SK-N-SH (cell line): ENCODE measurements around the gene SPTBN5. TPM values are rescaled to one million over a fixed set of nuclear protein-coding genes. Genes with fewer than 3 reads are reported as not detected.

Source experiments
- CTCF ChIA-PET: fragments of 300-600, 350-600 bp; formaldehyde crosslinking; extraction: SDS; loops from one replicate; lab custom pipeline; 2021; lab: Yijun Ruan, JAX
- POLR2A ChIA-PET: fragments of 350-600 bp; sonication (Branson Sonifier 250); formaldehyde crosslinking; extraction: SDS; loops from one replicate; lab custom pipeline; 2020; ENCODE audit warnings: antibody characterized with exemption, inconsistent platforms; lab: Yijun Ruan, JAX
- DNase-seq: peaks from one replicate; pipeline ENCODE4 v3.0.0; 2012
- H2AFZ ChIP-seq: fragments of 200-600 bp; sonication (generic); 2 replicates; pipeline ENCODE4 v1.8.1; 2016; ENCODE audit warnings: antibody characterized with exemption, mild to moderate bottlenecking, low read depth
- H3F3A ChIP-seq: fragments of 200-600 bp; sonication (generic); replicated peaks from 2 replicates; pipeline ENCODE3; 2016; ENCODE audit warnings: antibody characterized with exemption, mild to moderate bottlenecking; ENCODE audit not compliant: insufficient read depth
- H3K27ac ChIP-seq, 2 experiments: fragments of 200-500 bp in 1 of 2; fragments of 200-600 bp in 1 of 2; sonication (Bioruptor generic) in 1 of 2; sonication (generic), shearing (Covaris generic) in 1 of 2; 2 replicates each; pipeline versions ENCODE4 v1.5.1 to v1.6.1; 2014 to 2016; ENCODE audit warnings: low read depth in 2 of 2, inconsistent platforms in 1 of 2, low read length in 1 of 2, mild to moderate bottlenecking in 1 of 2, mixed read lengths in 1 of 2
- H3K27me3 ChIP-seq: fragments of 200-600 bp; sonication (generic), shearing (Covaris generic); 2 replicates; pipeline ENCODE4 v1.6.1; 2016; ENCODE audit warnings: mixed run types; ENCODE audit not compliant: insufficient read depth
- H3K36me3 ChIP-seq, 2 experiments: fragments of 200-500 bp in 1 of 2; fragments of 200-600 bp in 1 of 2; sonication (Bioruptor generic) in 1 of 2; sonication (generic) in 1 of 2; replicated peaks in 1 of 2; 2 replicates each; pipeline versions ENCODE3 to v1.5.1; 2014 to 2016; ENCODE audit warnings: low read length in 1 of 2, mild to moderate bottlenecking in 1 of 2; ENCODE audit not compliant: insufficient read depth in 2 of 2, control insufficient read depth in 1 of 2
- H3K4me1 ChIP-seq, 2 experiments: fragments of 200-500 bp in 1 of 2; fragments of 200-600 bp in 1 of 2; sonication (Bioruptor generic) in 1 of 2; sonication (generic), shearing (Covaris generic) in 1 of 2; 2 replicates each; pipeline versions ENCODE4 v1.5.1 to v1.6.1; 2014 to 2016; ENCODE audit warnings: low read depth in 1 of 2, low read length in 1 of 2, mixed run types in 1 of 2; ENCODE audit not compliant: insufficient read depth in 2 of 2, control insufficient read depth in 1 of 2
- H3K4me2 ChIP-seq: fragments of 200-600 bp; sonication (generic), shearing (Covaris generic); 2 replicates; pipeline ENCODE4 v1.6.1; 2017; ENCODE audit warnings: mixed run types
- H3K4me3 ChIP-seq, 2 experiments: fragments of 200-500 bp in 1 of 2; fragments of 200-600 bp in 1 of 2; sonication (Bioruptor generic) in 1 of 2; sonication (generic), shearing (Covaris generic) in 1 of 2; 2 replicates each; pipeline versions ENCODE4 v1.5.1 to v1.8.1; 2014 to 2016; ENCODE audit warnings: low read depth in 2 of 2, inconsistent platforms in 1 of 2, low read length in 1 of 2, mild to moderate bottlenecking in 1 of 2, mixed read lengths in 1 of 2, moderate library complexity in 1 of 2
- H3K79me2 ChIP-seq: fragments of 200-600 bp; sonication (generic); 2 replicates; pipeline ENCODE4 v1.8.1; 2017; ENCODE audit warnings: mild to moderate bottlenecking; ENCODE audit not compliant: insufficient read depth
- H3K9ac ChIP-seq: fragments of 200-600 bp; sonication (generic); 2 replicates; pipeline ENCODE4 v1.6.1; 2017; ENCODE audit warnings: mixed run types
- H3K9me2 ChIP-seq: fragments of 200-600 bp; sonication (generic); 2 replicates; pipeline ENCODE4 v1.6.1; 2017; ENCODE audit warnings: mixed run types
- H3K9me3 ChIP-seq: fragments of 200-600 bp; sonication (generic); 2 replicates; pipeline ENCODE4 v1.6.1; 2017; ENCODE audit warnings: mixed run types, mild to moderate bottlenecking, moderate library complexity
- H4K20me1 ChIP-seq: fragments of 200-600 bp; sonication (generic); 2 replicates; pipeline ENCODE4 v1.6.1; 2017; ENCODE audit warnings: mild to moderate bottlenecking, mixed run types; ENCODE audit not compliant: insufficient read depth
- CHD2 ChIP-seq: fragments of 150-350 bp; IDR thresholded peaks from 2 replicates; pipeline ENCODE4 v1.6.1; 2018; ENCODE audit warnings: low read length; ENCODE audit not compliant: partially characterized antibody
- EZH2phosphoT487 ChIP-seq: fragments of 200-600 bp; sonication (generic); IDR thresholded peaks from 2 replicates; pipeline ENCODE4 v1.6.1; 2017; ENCODE audit warnings: low read depth, mixed run types, mild to moderate bottlenecking, antibody characterized with exemption, moderate library complexity, borderline replicate concordance
- FOXJ3 ChIP-seq: sonication (generic); formaldehyde crosslinking; IDR thresholded peaks from 2 replicates; pipeline ENCODE4 v1.5.1; 2020; ENCODE audit warnings: mild to moderate bottlenecking, missing genetic modification reagents
- RAD21 ChIP-seq: IDR thresholded peaks from 2 replicates; pipeline ENCODE4 v1.6.1; 2012; ENCODE audit warnings: mild to moderate bottlenecking, low read length
- RXRA ChIP-seq: IDR thresholded peaks from 2 replicates; pipeline ENCODE4 v1.4.0; 2012; ENCODE audit warnings: low read depth, mild to moderate bottlenecking, borderline replicate concordance
- SMC3 ChIP-seq: IDR thresholded peaks from 2 replicates; pipeline ENCODE4 v1.6.1; 2012; ENCODE audit warnings: low read depth, low read length, improper control_type of control experiment
- TCF12 ChIP-seq: IDR thresholded peaks from 2 replicates; pipeline ENCODE4 v1.4.0; 2012
- TEAD4 ChIP-seq: IDR thresholded peaks from 2 replicates; pipeline ENCODE4 v1.4.0; 2012; ENCODE audit warnings: mild to moderate bottlenecking, borderline replicate concordance; ENCODE audit not compliant: insufficient read depth
- WGBS: methylation state at CpG from one replicate; pipeline ENCODE4 v1.1.6; 2017; ENCODE audit warnings: low lambda C conversion rate; 5-methylcytosine and 5-hydroxymethylcytosine counted together
- polyA plus RNA-seq, 3 experiments: library from polyadenylated mRNA; depleted of rRNA; stranded (reverse); fragments of >200 nt; gene quantifications; 2 replicates each; pipeline ENCODE4 v1.2.3, GENCODE V29; 2012
- TF ChIP-seq, protein P1 (sequence below): fragments of 200-600 bp; sonication (generic); IDR thresholded peaks from 2 replicates; pipeline ENCODE4 v1.6.1; 2017; ENCODE audit warnings: antibody characterized with exemption, mild to moderate bottlenecking, moderate library complexity
- TF ChIP-seq, protein P2 (sequence below): IDR thresholded peaks from 2 replicates; pipeline ENCODE4 v1.4.0; 2012; ENCODE audit warnings: low read depth, borderline replicate concordance
- TF ChIP-seq, protein P3 (sequence below): IDR thresholded peaks from 2 replicates; pipeline ENCODE4 v1.4.0; 2012; ENCODE audit warnings: low read depth, borderline replicate concordance

Gene SPTBN5
- polyA plus RNA-seq, 1 of the 3 experiments (the other 2 are of a cell fraction), result 0.23 TPM

- Histone ChIP-seq H3K9me3 (no peaks in the 10 kb centered on the region), H2AFZ (no peak overlapping the region), H3K27ac (no peak overlapping the region), H4K20me1 (no peaks in the 10 kb centered on the region), H3K36me3 (no peaks in the 10 kb centered on the region), H3K9me2 (no peaks in the 10 kb centered on the region), H3K4me1 (peaks cover 0 to 27% of the 10 kb centered on the region in 2 experiments; a peak in 1 of 4 replicates), H3K27me3 (no peaks in the 10 kb centered on the region), H3F3A (no peaks in the 10 kb centered on the region), H3K79me2 (no peaks in the 10 kb centered on the region), H3K9ac (no peak overlapping the region), H3K4me3 (no peak overlapping the region), H3K4me2 (no peak overlapping the region)
- WGBS, result 94% methylated on average over 5 of the region's 10 CpGs
- no peak for DNase-seq
- ChIA-PET POLR2A (interaction anchor here (0.6 kb wide), 1 partner anchor 336 kb away, joined by 3 read pairs; the partner anchor contains the start of gene RPAP1), CTCF (interaction anchor here (1.0 to 2.1 kb wide), 2 partner anchors 24 to 54 kb away, joined by 3 to 5 read pairs; no protein-coding TSS in a partner anchor)
- TF ChIP-seq CHD2, result no peak
- no peak for TF ChIP-seq TCF12
- TF ChIP-seq RXRA, result no peak
- no peak for TF ChIP-seq SMC3
- TF ChIP-seq TEAD4, result no peak
- TF ChIP-seq EZH2phosphoT487, result no peak
- TF ChIP-seq, protein P1, sequence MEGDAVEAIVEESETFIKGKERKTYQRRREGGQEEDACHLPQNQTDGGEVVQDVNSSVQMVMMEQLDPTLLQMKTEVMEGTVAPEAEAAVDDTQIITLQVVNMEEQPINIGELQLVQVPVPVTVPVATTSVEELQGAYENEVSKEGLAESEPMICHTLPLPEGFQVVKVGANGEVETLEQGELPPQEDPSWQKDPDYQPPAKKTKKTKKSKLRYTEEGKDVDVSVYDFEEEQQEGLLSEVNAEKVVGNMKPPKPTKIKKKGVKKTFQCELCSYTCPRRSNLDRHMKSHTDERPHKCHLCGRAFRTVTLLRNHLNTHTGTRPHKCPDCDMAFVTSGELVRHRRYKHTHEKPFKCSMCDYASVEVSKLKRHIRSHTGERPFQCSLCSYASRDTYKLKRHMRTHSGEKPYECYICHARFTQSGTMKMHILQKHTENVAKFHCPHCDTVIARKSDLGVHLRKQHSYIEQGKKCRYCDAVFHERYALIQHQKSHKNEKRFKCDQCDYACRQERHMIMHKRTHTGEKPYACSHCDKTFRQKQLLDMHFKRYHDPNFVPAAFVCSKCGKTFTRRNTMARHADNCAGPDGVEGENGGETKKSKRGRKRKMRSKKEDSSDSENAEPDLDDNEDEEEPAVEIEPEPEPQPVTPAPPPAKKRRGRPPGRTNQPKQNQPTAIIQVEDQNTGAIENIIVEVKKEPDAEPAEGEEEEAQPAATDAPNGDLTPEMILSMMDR, result no peak
- TF ChIP-seq, protein P2, sequence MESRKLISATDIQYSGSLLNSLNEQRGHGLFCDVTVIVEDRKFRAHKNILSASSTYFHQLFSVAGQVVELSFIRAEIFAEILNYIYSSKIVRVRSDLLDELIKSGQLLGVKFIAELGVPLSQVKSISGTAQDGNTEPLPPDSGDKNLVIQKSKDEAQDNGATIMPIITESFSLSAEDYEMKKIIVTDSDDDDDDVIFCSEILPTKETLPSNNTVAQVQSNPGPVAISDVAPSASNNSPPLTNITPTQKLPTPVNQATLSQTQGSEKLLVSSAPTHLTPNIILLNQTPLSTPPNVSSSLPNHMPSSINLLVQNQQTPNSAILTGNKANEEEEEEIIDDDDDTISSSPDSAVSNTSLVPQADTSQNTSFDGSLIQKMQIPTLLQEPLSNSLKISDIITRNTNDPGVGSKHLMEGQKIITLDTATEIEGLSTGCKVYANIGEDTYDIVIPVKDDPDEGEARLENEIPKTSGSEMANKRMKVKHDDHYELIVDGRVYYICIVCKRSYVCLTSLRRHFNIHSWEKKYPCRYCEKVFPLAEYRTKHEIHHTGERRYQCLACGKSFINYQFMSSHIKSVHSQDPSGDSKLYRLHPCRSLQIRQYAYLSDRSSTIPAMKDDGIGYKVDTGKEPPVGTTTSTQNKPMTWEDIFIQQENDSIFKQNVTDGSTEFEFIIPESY, result no peak
- no peak for TF ChIP-seq RAD21
- TF ChIP-seq FOXJ3, result no peak
- TF ChIP-seq, protein P3, sequence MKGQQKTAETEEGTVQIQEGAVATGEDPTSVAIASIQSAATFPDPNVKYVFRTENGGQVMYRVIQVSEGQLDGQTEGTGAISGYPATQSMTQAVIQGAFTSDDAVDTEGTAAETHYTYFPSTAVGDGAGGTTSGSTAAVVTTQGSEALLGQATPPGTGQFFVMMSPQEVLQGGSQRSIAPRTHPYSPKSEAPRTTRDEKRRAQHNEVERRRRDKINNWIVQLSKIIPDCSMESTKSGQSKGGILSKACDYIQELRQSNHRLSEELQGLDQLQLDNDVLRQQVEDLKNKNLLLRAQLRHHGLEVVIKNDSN, result no peak
These were observed 13.5 kb downstream of the SPTBN5 start for GRCh38 chr15:41880156-41880877.
